ENCODE results near the gene PPM1J. TPM values are rescaled to one million over a fixed set of nuclear protein-coding genes. Genes with fewer than 3 reads are reported as not detected.

Gene PPM1J
- total and polyA plus RNA-seq, 2 experiments from 2014 or later: 0.54 to 1.5 TPM

DNA sequence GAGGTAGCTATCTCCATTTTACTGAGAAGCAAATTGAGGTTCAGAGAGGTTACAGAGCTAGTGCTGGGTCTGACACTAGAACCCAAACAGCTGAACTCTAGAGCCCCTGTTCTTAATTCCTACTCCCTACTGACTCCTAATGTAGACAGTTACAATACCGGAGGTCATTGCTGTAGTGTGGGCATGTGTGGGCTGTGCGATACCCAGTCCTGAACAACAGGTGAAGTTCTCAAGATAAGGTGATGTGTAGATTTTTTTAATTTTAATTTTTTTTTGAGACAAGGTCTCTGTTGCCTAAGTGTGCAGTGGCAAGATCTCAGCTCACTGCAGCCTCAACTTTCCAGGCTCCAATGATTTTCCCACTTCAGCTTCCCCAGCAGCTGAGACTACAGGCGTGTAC lies 6.6 kb downstream of the PPM1J start:
- H3K4me2 ChIP-seq (ENCODE audit: unreplicated experiment): no peak overlapping the region
- H3K9me3 ChIP-seq (ENCODE audit: low read depth): no peaks in the 10 kb centered on the region
- H3K9me2 ChIP-seq (ENCODE audit: insufficient read depth): no peaks in the 10 kb centered on the region
- in situ Hi-C loops (cut with MboI): no loop called here
- 93 to 94% methylated on average over 3 of the region's 3 CpGs for WGBS, 2 experiments (ENCODE audit: low coverage in 1 of 2, low lambda C conversion rate in 2 of 2, missing lambda C conversion rate in 2 of 2)
- no peak for DNase-seq
- H3F3A ChIP-seq (ENCODE audit: insufficient read depth): peaks cover 17% of the 10 kb centered on the region
- H2AFZ ChIP-seq: no peak overlapping the region
- no peaks in the 10 kb centered on the region for H3K36me3 ChIP-seq (ENCODE audit: low read depth)
- H4K20me1 ChIP-seq (ENCODE audit: insufficient read depth): no peaks in the 10 kb centered on the region
- no peak overlapping the region for H3K4me3 ChIP-seq
- H3K27me3 ChIP-seq (replicated peaks; ENCODE audit: insufficient read depth): no peaks in the 10 kb centered on the region
- 0 out of 2 replicates have a peak, but pooled peaks cover 6% of the 10 kb centered on the region for H3K4me1 ChIP-seq (ENCODE audit: insufficient read depth)
- no peak overlapping the region for H3K9ac ChIP-seq
- no peak overlapping the region for H3K27ac ChIP-seq
- TF ChIP-seq EZH2phosphoT487 (IDR thresholded peaks at IDR 0.05; ENCODE audit: insufficient read depth, low read depth) (no peak), EZH2 (IDR thresholded peaks at IDR 0.05; ENCODE audit: insufficient read depth, poor library complexity, severe bottlenecking) (no peak)
- H3K79me2 ChIP-seq (ENCODE audit: insufficient read depth): peaks cover 32% of the 10 kb centered on the region

DNA sequence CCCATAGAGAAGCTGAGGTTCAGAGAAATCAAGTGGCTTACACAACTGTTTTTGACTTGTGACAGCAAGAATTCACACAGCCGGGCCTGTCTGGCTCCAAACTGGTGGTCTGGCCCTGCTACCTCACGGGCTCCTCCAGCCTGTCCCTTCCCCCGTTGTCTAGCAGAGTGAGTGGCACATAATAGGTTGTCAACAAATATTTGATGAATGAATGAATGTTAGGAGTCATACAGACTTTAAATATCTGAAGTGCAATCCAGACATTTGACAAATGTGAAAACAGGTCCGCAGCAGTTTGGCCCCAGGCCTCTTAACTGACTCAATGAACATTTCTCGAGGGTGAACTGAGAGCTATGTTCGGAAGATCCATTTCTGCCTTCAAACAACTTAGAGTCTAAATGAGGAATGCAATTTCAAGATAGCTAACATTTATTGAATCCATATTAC lies 7.1 kb downstream of the PPM1J start:
- Histone ChIP-seq H3K36me3 (ENCODE audit: low read depth) (no peaks in the 10 kb centered on the region), H3K9ac (peak overlapping the region; percentile 95), H3F3A (ENCODE audit: insufficient read depth) (peaks cover 20% of the 10 kb centered on the region), H3K27ac (no peak overlapping the region), H3K4me1 (ENCODE audit: insufficient read depth) (0 out of 2 replicates have a peak, but pooled peaks cover 6% of the 10 kb centered on the region), H3K79me2 (ENCODE audit: insufficient read depth) (peaks cover 37% of the 10 kb centered on the region), H4K20me1 (ENCODE audit: insufficient read depth) (no peaks in the 10 kb centered on the region), H3K27me3 (replicated peaks; ENCODE audit: insufficient read depth) (no peaks in the 10 kb centered on the region), H3K4me3 (peak overlapping the region; percentile 90), H3K9me3 (ENCODE audit: low read depth) (no peaks in the 10 kb centered on the region), H3K9me2 (ENCODE audit: insufficient read depth) (no peaks in the 10 kb centered on the region), H2AFZ (peak overlapping the region; percentile 87), H3K4me2 (ENCODE audit: unreplicated experiment) (peak overlapping the region; percentile 81)
- in situ Hi-C loops (cut with MboI): no loop called here
- whole genome bisulfite sequencing, 2 experiments (ENCODE audit: low coverage in 1 of 2, low lambda C conversion rate in 2 of 2, missing lambda C conversion rate in 2 of 2): 57 to 60% methylated on average over 6 of the region's 6 CpGs
- no peak for DNase-seq
- no peak for TF ChIP-seq EZH2phosphoT487 (IDR thresholded peaks at IDR 0.05; ENCODE audit: insufficient read depth, low read depth)
- no peak for TF ChIP-seq EZH2 (IDR thresholded peaks at IDR 0.05; ENCODE audit: insufficient read depth, poor library complexity, severe bottlenecking)

DNA sequence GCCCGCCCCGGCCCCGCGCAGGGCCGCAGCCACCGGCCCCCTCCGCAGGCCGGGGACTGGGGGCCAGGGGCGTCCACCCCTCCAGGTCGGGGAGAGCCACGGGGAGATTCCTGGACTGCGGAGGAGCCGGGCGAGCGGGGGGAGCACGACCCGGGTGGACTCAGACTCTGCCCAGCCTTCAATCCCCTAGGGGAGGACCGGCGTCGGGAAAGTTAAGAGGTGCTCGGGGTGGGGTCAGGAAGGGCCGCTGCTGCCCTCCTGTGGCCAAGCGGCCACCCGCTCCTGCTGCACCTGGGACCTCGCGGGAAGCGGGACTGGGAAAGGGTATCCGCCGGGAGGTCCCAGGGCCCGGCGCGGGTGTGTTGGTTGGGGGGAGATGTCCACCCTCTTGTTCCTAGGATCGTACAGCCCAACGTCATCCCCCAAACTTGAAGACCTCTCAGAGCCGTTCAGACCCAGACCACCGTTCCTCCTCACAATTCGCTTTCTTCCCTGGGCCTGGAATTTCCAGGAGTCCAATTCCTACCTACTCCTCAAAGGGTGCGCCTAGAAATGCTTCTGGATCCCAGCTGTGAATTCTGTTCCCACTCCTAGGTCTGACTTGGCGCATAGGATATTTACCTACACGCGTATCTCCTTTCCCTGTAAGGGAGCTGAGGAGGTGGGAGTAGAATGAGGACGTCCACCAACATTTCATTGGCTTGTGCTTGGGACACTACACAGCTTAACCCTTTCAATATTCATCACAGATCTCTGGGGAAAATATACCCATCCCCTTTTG lies 7.7 kb downstream of the PPM1J start:
- in situ Hi-C loops (cut with MboI): no loop called here
- H2AFZ ChIP-seq: peak overlapping the region; percentile 87
- DNase-seq: peak; percentile 95
- H3K27me3 ChIP-seq (replicated peaks; ENCODE audit: insufficient read depth): no peaks in the 10 kb centered on the region
- H3K9me2 ChIP-seq (ENCODE audit: insufficient read depth): no peaks in the 10 kb centered on the region
- peak overlapping the region; percentile 95 for H3K9ac ChIP-seq
- TF ChIP-seq EZH2 (IDR thresholded peaks at IDR 0.05; ENCODE audit: insufficient read depth, poor library complexity, severe bottlenecking) (no peak), EZH2phosphoT487 (IDR thresholded peaks at IDR 0.05; ENCODE audit: insufficient read depth, low read depth) (no peak)
- WGBS, 2 experiments (ENCODE audit: low coverage in 1 of 2, low lambda C conversion rate in 2 of 2, missing lambda C conversion rate in 2 of 2): 8 to 9% methylated on average over 29 to 36 of the region's 42 CpGs
- H3K9me3 ChIP-seq (ENCODE audit: low read depth): no peaks in the 10 kb centered on the region
- peaks cover 42% of the 10 kb centered on the region for H3K79me2 ChIP-seq (ENCODE audit: insufficient read depth)
- H4K20me1 ChIP-seq (ENCODE audit: insufficient read depth): no peaks in the 10 kb centered on the region
- H3K4me2 ChIP-seq (ENCODE audit: unreplicated experiment): peak overlapping the region; percentile 81
- peak overlapping the region; percentile 90 for H3K4me3 ChIP-seq
- peaks cover 26% of the 10 kb centered on the region for H3F3A ChIP-seq (ENCODE audit: insufficient read depth)
- no peak overlapping the region; the same call in 1 of the 2 replicates for H3K27ac ChIP-seq
- H3K36me3 ChIP-seq (ENCODE audit: low read depth): no peaks in the 10 kb centered on the region; the same call in 1 of the 2 replicates
- H3K4me1 ChIP-seq (ENCODE audit: insufficient read depth): peaks cover 6% of the 10 kb centered on the region; the same call in 1 of the 2 replicates

DNA sequence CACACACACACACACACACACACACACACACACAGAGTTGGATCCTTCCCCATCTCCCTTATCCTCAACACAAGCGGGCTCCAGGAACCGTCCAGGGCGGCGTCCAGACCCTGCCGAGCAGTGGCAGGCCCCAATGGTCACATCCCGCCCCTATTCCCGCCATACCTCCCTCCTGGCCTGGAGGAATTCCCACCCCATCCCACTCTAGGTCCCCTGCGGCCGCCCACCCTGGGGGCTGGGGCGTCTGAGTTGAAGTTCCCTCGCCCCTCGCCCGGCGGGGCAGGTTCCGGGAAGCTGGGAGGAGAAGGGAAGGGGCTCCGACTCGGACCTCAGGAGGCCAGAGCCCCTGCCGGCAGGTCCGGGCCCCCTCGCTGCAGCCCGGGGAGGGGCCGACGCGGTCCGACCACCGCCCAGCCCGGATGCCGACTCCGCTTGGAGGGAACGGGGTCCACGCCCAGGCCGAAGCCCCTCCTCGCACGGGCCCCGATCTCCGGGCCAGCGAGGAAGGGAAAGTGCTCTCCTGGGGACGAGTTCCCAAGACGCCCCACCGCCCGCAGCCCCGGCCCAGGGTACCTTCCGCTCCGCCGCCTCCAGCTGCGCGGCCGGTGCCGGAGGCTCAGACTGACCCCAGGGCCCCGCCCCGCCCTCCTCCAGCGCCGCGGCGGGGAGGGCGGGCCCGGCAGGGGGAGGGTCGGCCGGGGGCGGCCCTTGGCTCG lies 8.5 kb downstream of the PPM1J start, which contains the start of gene RHOC:
Gene RHOC, minus strand, starts transcription at position 623 of the 716 bp plus-strand sequence. CDS start 3,328 bp downstream, outside the sequence.
- WGBS, 2 experiments (ENCODE audit: low coverage in 1 of 2, low lambda C conversion rate in 2 of 2, missing lambda C conversion rate in 2 of 2): 2 to 5% methylated on average over 19 to 55 of the region's 61 CpGs
- no peaks in the 10 kb centered on the region for H4K20me1 ChIP-seq (ENCODE audit: insufficient read depth)
- no peak for TF ChIP-seq EZH2 (IDR thresholded peaks at IDR 0.05; ENCODE audit: insufficient read depth, poor library complexity, severe bottlenecking)
- TF ChIP-seq EZH2phosphoT487 (IDR thresholded peaks at IDR 0.05; ENCODE audit: insufficient read depth, low read depth): no peak
- peak within 1 kb of the TSS; percentile 95 for H3K9ac ChIP-seq
- DNase-seq: peak; percentile 87
- no peaks in the 10 kb centered on the region for H3K9me3 ChIP-seq (ENCODE audit: low read depth)
- peak within 1 kb of the TSS; percentile 84 for H3K27ac ChIP-seq
- H3K4me1 ChIP-seq (ENCODE audit: insufficient read depth): peaks cover 12% of the 10 kb centered on the region
- H3K27me3 ChIP-seq (replicated peaks; ENCODE audit: insufficient read depth): no peaks in the 10 kb centered on the region
- in situ Hi-C loops (cut with MboI): no loop called here
- H3F3A ChIP-seq (ENCODE audit: insufficient read depth): peaks cover 34% of the 10 kb centered on the region
- H3K4me3 ChIP-seq: peak within 1 kb of the TSS; percentile 90
- peaks cover 42% of the 10 kb centered on the region for H3K79me2 ChIP-seq (ENCODE audit: insufficient read depth)
- peak within 1 kb of the TSS; percentile 96 for H3K4me2 ChIP-seq (ENCODE audit: unreplicated experiment)
- no peaks in the 10 kb centered on the region; the same call in 1 of the 2 replicates for H3K36me3 ChIP-seq (ENCODE audit: low read depth)
- H2AFZ ChIP-seq: peak within 1 kb of the TSS; percentile 87
- no peaks in the 10 kb centered on the region for H3K9me2 ChIP-seq (ENCODE audit: insufficient read depth)
